HepG2 (cell line): ENCODE measurements around the gene EED. TPM values are rescaled to one million over a fixed set of nuclear protein-coding genes. Genes with fewer than 3 reads are reported as not detected.
A peak's percentile ranks its signal among the peaks of the same experiment; 100 is the strongest.

Experiments used
- ATF7-NPFF ChIP-seq: sonication (generic); formaldehyde crosslinking; IDR thresholded peaks from 2 replicates; pipeline ENCODE4 v1.8.1; 2023; ENCODE audit warnings: mild to moderate bottlenecking, low read depth, missing genetic modification reagents, moderate library complexity
- DBP ChIP-seq: sonication (generic); formaldehyde crosslinking; IDR thresholded peaks from 2 replicates; pipeline ENCODE4 v1.4.0; 2020; ENCODE audit warnings: missing genetic modification reagents; ENCODE audit errors: not compliant biosample characterization
- FOSL2 ChIP-seq: sonication (generic); formaldehyde crosslinking; IDR thresholded peaks from 2 replicates; pipeline ENCODE4 v1.4.0; 2020; ENCODE audit warnings: missing genetic modification reagents
- FOXA3 ChIP-seq: IDR thresholded peaks from 2 replicates; pipeline ENCODE4 v1.6.1; 2016; ENCODE audit warnings: missing genetic modification reagents, missing compliant biosample characterization
- HNF1B ChIP-seq: sonication (generic); formaldehyde crosslinking; IDR thresholded peaks from 2 replicates; pipeline ENCODE4 v1.5.1; 2020; ENCODE audit warnings: mild to moderate bottlenecking, moderate library complexity, missing genetic modification reagents
- HNRNPLL ChIP-seq: fragments of 200-400 bp; formaldehyde crosslinking; IDR thresholded peaks from 2 replicates; pipeline ENCODE4 v1.6.1; 2017; ENCODE audit warnings: mild to moderate bottlenecking, low read depth, low read length; ENCODE audit not compliant: poor library complexity, severe bottlenecking
- IRF2 ChIP-seq: IDR thresholded peaks from 2 replicates; pipeline ENCODE4 v1.6.1; 2018; ENCODE audit warnings: missing genetic modification reagents, missing compliant biosample characterization
- KLF11 ChIP-seq: IDR thresholded peaks from 2 replicates; pipeline ENCODE4 v1.6.1; 2016; ENCODE audit warnings: missing compliant biosample characterization
- KLF6 ChIP-seq: IDR thresholded peaks from 2 replicates; pipeline ENCODE4 v1.8.0; 2016; ENCODE audit warnings: missing biosample characterization, missing genetic modification reagents
- MXI1 ChIP-seq: IDR thresholded peaks from 3 replicates; pipeline ENCODE4 v1.6.1; 2012; ENCODE audit warnings: low read depth, low read length, inconsistent platforms, borderline replicate concordance
- NBN ChIP-seq: fragments of 450-650 bp; conservative IDR thresholded peaks from 2 replicates; pipeline ENCODE4 v1.6.1; 2017
- PATZ1 ChIP-seq: sonication (generic); formaldehyde crosslinking; IDR thresholded peaks from 2 replicates; pipeline ENCODE4 v1.4.0; 2020; ENCODE audit warnings: missing genetic modification reagents
- PHF20 ChIP-seq: sonication (generic); formaldehyde crosslinking; IDR thresholded peaks from 2 replicates; pipeline ENCODE4 v1.5.0; 2020; ENCODE audit warnings: mild to moderate bottlenecking, missing genetic modification reagents
- SNAI1 ChIP-seq: sonication (generic); formaldehyde crosslinking; IDR thresholded peaks from 2 replicates; pipeline ENCODE4 v1.5.0; 2020; ENCODE audit warnings: mild to moderate bottlenecking, missing genetic modification reagents, borderline replicate concordance
- SNRNP70 ChIP-seq: fragments of 200-400 bp; formaldehyde crosslinking; IDR thresholded peaks from 2 replicates; pipeline ENCODE4 v1.6.1; 2017; ENCODE audit warnings: mild to moderate bottlenecking, low read depth, low read length, moderate library complexity
- UBTF ChIP-seq: sonication (generic); formaldehyde crosslinking; IDR thresholded peaks from 2 replicates; pipeline ENCODE4 v1.4.0; 2020; ENCODE audit warnings: mild to moderate bottlenecking, missing genetic modification reagents
- ZNF333 ChIP-seq: sonication (generic); formaldehyde crosslinking; IDR thresholded peaks from 2 replicates; pipeline ENCODE4 v1.4.0; 2020; ENCODE audit warnings: mild to moderate bottlenecking, missing genetic modification reagents, borderline replicate concordance
- ZNF788 ChIP-seq: sonication (generic); formaldehyde crosslinking; IDR thresholded peaks from 2 replicates; pipeline ENCODE4 v1.5.0; 2020; ENCODE audit warnings: mild to moderate bottlenecking, missing genetic modification reagents, borderline replicate concordance
- ZSCAN9 ChIP-seq: IDR thresholded peaks from 2 replicates; pipeline ENCODE4 v1.6.1; 2016; ENCODE audit warnings: borderline replicate concordance
- polyA plus RNA-seq, 8 experiments: library from polyadenylated mRNA; depleted of rRNA in 3 of 8; stranded (reverse) in 7 of 8; unstranded in 1 of 8; fragments of >200 nt; fragmentation: Illumina TruSeq in 4 of 8; extraction: Trizol in 4 of 8; gene quantifications; 2 replicates each; pipeline versions ENCODE4 v1.2.1 to v1.2.3, GENCODE V29; 2011 to 2016; ENCODE audit warnings: low read depth in 4 of 8, missing spikeins in 1 of 8, mixed read lengths in 1 of 8; ENCODE audit not compliant: insufficient read depth in 1 of 8
- total RNA-seq, 5 experiments: library from RNA; depleted of rRNA; stranded (reverse); fragments of >200 nt; fragmentation: Illumina TruSeq; extraction: Trizol; gene quantifications; 2 replicates each; pipeline ENCODE4 v1.2.3, GENCODE V29; 2016; ENCODE audit warnings: low read depth in 1 of 5
- TF ChIP-seq, protein P1 (sequence below): sonication (generic); formaldehyde crosslinking; IDR thresholded peaks from 2 replicates; pipeline ENCODE4 v1.4.0; 2020; ENCODE audit warnings: low read depth, mild to moderate bottlenecking, missing genetic modification reagents

Gene EED
- total and polyA plus RNA-seq, 2 of the 13 experiments (the other 11 are each of a cell fraction or from before 2014, with no cell fraction given) = 11.0 to 28.4 TPM

DNA sequence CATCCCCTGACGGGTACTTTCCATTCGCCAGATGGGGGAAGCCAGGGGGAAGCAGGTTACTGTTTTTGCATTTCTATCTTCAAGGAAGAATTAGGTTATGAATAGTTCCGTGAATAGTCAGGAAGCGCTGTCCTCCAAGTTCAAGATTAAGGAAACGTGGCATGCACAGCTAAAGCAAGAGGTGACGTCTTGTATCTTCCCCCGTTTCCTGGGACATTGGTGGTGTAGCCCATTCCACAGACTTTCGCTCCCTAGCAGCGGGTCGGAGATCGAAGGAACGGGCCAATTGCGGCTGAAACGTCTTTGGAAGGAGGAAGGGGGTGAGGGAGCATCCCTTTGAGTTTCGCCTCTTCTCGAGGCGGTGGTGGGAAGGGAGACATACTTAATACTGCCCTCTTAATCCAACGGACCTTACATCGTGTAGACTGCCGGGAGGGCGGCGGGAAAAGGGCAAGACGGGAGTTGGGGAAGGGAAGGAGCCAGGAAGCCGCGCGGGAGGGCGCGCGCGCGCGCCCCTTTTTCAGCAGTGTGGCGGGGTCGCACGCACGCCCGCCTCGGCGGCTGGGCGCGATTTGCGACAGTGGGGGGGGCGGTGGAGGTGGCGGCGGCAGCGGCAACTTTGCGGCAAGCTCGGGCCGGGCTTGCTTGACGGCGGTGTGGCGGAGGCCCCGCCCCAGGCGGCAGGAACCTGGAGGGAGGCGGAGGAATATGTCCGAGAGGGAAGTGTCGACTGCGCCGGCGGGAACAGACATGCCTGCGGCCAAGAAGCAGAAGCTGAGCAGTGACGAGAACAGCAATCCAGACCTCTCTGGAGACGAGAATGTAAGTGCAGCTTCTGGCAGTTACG is at the start of gene EED (continued):
- TF ChIP-seq MXI1 (peak; percentile 67; the same call in 2 of the 3 replicates), PHF20 (CRISPR knock-in tag) (peak; percentile 75), KLF11 (CRISPR knock-in tag) (peak; percentile 72), ATF7-NPFF (CRISPR knock-in tag) (peak; percentile 51; the same call in 1 of the 2 replicates), ZNF333 (CRISPR knock-in tag) (no peak), SNAI1 (CRISPR knock-in tag) (no peak), SNRNP70 (no peak), HNRNPLL (peak; percentile 89), HNF1B (CRISPR knock-in tag) (peak; percentile 75), ZSCAN9 (CRISPR knock-in tag) (peak; percentile 14; the same call in 1 of the 2 replicates), ZNF788 (peak; percentile 39; the same call in 1 of the 2 replicates), UBTF (peak; percentile 50), KLF6 (CRISPR knock-in tag) (peak; percentile 55; the same call in 1 of the 2 replicates), FOXA3 (CRISPR knock-in tag) (peak; percentile 18), NBN (no peak), FOSL2 (0 out of 2 replicates have a peak, but pooled peaks have one; percentile 5), DBP (CRISPR knock-in tag) (no peak), IRF2 (CRISPR knock-in tag) (peak; percentile 70; the same call in 1 of the 2 replicates), PATZ1 (peak; percentile 56)
- TF ChIP-seq, protein P1, sequence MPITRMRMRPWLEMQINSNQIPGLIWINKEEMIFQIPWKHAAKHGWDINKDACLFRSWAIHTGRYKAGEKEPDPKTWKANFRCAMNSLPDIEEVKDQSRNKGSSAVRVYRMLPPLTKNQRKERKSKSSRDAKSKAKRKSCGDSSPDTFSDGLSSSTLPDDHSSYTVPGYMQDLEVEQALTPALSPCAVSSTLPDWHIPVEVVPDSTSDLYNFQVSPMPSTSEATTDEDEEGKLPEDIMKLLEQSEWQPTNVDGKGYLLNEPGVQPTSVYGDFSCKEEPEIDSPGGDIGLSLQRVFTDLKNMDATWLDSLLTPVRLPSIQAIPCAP = no peak
